Stimulated activated CD4-positive, alpha-beta T cell treated with anti-CD3 and anti-CD28 coated beads, Interleukin-1b, Interleukin-23, amount 100 ng/mL, for 1 hour (primary cell): ENCODE results near the gene SCN10A.

Source experiments
- DNase-seq, 2 donors: peaks; one replicate each; pipeline ENCODE4 v3.0.0-alpha.2; 2020; ENCODE audit warnings: low read depth in 2 of 2

Gene SCN10A

GRCh38 chr3:38773528-38773927 lies 42.5 kb downstream of the SCN10A start:
- no peak for DNase-seq

DNA sequence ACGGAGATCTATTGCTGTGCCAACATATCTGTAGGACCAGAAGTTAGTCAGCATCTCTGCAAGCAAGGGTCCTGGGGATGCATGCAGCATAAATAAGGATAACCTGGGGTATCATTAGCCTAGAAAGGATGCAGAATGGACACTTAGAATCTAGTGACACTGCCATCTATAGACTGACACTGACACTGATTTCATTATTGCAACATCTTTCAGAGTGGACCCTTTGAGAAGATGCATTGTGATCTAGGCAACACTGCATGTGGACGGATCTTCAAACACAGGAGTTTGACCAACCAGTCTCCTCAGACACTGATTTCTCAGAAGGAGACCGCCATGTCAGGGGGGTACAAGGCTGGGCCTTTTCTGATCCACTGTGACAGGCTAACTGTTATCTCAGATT lies 52.4 kb downstream of the SCN10A start:
- no peak for DNase-seq

DNA sequence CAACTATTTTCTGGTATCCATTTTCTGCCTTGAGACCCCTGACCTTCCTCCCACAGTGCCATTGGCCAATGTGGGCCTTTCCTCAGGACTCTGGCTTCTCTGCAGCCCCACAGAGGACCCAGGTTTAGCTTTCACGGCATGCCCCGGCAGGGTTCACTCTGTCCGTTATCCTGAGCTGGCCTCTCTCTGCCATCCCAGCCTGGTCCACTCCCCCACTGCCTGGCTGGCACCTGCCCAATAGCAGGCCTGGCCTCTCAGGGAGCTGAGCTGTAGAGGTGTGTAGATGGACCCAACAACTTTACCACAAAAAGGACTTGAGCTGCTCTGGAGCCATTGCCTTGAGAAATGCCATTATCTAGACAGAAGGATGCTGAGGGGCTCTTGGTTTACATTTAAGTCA lies 57.5 kb downstream of the SCN10A start:
- DNase-seq = no peak

DNA sequence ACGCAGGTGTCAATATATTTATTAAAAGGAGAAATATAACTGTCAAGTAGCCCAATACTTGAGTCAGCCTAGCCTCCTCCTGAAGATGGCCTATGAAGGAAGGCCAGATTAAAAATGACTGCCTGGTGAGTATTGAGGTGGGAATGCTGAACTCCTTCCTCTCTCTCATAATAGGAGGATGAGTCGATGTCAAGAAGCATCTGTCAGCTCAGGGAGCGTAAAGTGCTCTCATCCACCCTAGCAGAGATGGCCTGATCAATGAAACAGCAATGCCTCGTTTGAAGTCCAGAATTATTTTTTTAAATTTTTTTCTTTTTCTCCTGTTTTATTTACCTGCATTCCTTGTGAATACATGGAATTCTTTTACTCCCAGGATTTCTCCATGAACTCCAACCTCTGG lies 58.3 kb downstream of the SCN10A start:
- DNase-seq = no peak

DNA sequence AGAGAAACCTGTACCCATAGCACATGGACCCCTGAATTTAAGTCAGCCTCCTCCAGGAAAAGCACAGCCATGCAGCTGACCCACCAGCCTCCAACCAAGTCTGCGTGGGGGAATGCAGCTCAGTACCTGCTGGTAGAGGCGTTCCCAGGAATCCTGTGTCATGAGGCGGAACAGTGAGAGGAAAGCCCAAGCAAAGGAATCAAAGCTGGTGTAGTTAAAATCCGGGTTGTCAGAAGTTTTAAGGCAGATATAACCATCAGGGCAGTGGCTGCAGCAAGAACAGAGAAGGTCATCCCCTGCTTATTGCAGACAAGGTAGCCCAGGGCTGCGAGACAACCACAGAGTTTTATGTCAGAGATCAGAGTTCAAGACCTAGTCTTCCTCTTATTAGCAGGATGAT lies 59.1 kb downstream of the SCN10A start:
- DNase-seq = no peak

- DNase-seq = no peak
Measured at GRCh38 chr3:38755130-38755529, 60.9 kb downstream of the SCN10A start.

- no peak for DNase-seq
Measured at GRCh38 chr3:38746641-38747040, 69.4 kb downstream of the SCN10A start.

DNA sequence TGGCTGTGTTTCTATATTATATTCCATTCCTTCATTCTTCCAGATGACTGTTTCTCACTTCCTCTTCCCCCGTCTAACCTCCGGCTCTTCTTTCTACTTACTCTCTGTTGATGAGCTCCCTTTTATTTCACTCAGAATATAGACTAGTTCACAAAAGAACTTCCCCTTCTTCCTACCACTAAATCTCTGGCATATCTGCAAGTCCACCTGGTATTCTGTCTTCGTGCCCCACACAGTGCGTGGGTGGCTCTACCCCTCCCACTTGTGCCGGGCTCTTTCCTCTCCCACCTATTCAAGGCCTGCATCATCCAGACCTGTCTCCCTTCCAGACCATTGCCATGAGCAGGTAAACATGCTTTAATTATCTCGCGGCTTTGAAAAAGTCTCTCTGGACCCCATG lies 73.0 kb downstream of the SCN10A start:
- no peak for DNase-seq

- no peak for DNase-seq
Measured at GRCh38 chr3:38742550-38742949, 73.5 kb downstream of the SCN10A start.

DNA sequence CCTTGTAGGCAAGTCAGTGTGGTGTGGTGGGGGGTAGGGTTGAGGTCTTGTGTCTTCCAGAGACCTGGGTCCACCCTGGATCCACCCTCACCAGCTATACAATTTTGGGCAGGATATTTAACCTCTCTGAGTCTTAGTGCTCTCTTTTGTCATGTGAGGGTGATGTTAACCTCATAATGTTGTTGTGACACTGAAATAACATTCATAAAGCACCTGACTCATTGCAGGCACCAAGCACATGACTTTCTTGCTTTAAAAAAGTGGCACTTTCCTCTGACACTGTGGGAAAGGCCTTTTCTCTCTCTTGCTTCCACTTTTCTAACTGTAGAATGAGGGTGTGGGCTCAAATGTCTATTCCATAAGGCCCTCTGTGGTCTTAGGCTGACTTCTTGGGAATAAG lies 75.5 kb downstream of the SCN10A start:
- DNase-seq = no peak

GRCh38 chr3:38739931-38740330 lies 76.1 kb downstream of the SCN10A start:
- DNase-seq = no peak

- no peak for DNase-seq
Measured at GRCh38 chr3:38739396-38739689, 76.7 kb downstream of the SCN10A start.

- no peak for DNase-seq
Measured at GRCh38 chr3:38738630-38739395, 77.2 kb downstream of the SCN10A start.

- DNase-seq = no peak
Measured at GRCh38 chr3:38731522-38731921, 84.5 kb downstream of the SCN10A start.

GRCh38 chr3:38730281-38730680 lies 85.7 kb downstream of the SCN10A start:
- no peak for DNase-seq

DNA sequence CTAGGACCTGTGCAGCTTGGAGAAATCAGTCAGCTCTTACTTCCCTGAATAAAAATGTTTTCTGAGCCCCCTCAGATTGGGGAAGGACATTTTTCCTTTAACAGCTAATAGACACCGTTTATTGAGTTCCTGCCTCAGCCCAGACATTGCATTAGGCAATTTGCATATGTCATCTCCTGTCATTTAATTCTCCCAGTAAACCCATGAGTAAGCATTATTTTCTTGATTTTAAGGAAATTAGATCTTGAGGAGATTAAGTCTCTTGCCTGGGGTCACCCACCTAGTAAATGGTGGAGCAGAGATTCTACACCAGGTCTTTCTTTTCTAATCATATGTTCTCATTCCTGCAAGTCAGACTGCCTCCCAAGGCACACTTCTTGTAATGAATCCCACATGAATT lies 88.0 kb downstream of the SCN10A start:
- no peak for DNase-seq

DNA sequence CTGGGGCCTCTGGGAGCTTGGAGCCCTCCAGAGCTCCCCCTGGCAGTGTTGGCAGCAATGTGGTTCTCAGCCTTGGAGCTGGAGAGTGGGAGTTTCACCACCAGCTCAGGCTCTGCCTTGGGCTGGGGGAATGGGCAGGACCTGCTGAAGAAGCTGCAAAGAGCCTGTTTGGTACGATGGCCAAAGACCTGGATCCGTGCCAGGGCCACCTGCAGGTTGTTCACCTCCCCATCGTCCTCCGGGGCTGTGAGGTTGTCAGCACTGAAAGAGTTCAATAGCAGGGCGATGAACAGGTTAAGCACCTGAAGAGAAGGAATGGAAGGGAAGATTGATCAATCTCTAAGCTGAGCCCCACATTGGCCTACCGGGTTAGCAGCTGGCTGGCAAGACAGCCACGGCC lies 89.3 kb downstream of the SCN10A start:
- DNase-seq = no peak

DNA sequence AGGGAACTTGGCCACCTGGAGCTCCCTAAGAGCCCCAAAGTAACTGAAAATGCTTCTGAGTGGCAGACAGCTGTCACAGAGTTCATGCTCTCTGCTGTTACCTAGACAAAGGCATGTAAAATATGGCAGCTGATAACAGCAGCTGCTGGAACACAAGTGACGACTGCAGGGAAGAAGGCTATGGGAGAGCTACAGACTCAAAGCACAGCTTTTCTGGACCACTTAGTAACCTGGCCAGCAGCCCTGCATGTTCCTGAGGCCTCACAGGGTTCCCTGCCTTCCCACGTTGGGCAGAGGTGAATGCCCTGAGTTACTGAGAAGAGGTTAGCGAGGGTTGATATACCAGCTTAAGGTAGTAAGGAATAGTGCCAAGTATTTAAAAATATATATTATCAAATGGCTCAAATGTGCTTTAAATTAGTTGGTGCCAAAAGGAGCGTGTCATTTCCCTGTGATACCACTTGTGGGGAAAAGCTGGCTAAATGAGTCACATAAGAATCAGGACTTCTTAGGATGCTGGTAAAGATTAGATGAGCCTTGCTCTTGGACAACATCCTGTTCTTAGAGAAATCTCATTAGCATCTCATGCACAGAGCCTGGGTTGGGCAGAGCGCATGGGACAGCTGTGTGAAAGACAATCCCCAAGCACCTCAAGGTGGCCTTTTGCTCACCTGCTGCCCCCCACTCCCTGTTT lies 90.1 kb downstream of the SCN10A start:
- no peak for DNase-seq

GRCh38 chr3:38724392-38724736 lies 91.7 kb downstream of the SCN10A start:
- DNase-seq = no peak

GRCh38 chr3:38723569-38724391 lies 92.2 kb downstream of the SCN10A start:
- no peak for DNase-seq

DNA sequence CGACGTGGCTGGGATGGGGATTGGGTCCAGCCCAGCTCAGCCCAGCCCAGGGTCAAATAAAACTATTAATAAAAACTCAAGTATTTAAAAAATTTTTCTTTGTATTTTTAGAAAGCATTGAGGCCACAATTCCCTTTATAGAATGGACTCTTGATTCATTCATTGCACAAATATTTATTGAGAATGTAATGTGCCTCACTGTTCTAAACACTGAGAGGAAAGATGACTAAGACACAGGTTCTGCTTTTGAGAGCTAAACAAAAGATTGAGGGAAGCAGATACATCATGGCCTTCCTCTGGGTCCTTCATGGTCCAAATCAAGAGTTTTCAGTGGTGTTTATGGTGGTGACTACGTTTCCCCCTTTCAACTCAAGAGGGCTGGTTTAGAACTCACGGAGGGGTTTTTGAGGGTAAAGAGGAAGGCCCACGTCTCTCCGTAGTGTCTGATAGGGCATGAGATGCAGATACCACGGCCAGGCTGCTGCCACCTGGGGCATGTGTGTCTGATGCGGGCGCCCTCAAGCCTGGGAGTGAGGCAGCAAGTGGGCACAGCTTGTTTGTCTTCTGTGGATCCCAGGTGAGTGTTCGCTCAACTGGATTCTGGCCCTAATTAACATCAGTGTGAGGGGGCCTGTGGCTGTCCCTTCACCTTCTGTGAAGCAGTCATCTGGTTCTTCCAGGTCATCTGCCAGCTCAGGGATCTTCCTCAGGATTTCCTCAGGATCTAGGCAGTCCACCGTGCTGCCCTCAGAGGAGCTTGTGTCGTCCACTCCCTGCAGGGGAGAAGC lies 93.0 kb downstream of the SCN10A start:
- no peak for DNase-seq

- no peak for DNase-seq
Measured at GRCh38 chr3:38721207-38721772, 94.7 kb downstream of the SCN10A start.
